H9 (cell line): Measurements from ENCODE around the gene ADI1. TPM values are rescaled to one million over a fixed set of nuclear protein-coding genes. Genes with fewer than 3 reads are reported as not detected.

Experiments used
- DNase-seq: peaks from one replicate; pipeline ENCODE4 v3.0.0-alpha.2; 2017
- H2AFZ ChIP-seq: one replicate; pipeline ENCODE4 v1.6.1; 2013; ENCODE audit warnings: mild to moderate bottlenecking, low read length, control low read depth, moderate library complexity
- H2AK5ac ChIP-seq: 2 replicates; pipeline ENCODE4 v1.6.1; 2013; ENCODE audit warnings: low read length, control low read depth, mixed read lengths; ENCODE audit not compliant: insufficient read length
- H2BK120ac ChIP-seq: one replicate; pipeline ENCODE4 v1.6.1; 2013; ENCODE audit warnings: low read depth, mild to moderate bottlenecking, low read length, control low read depth, inconsistent platforms; ENCODE audit not compliant: poor library complexity, severe bottlenecking
- H2BK12ac ChIP-seq: 2 replicates; pipeline ENCODE4 v1.6.1; 2013; ENCODE audit warnings: low read length, control low read depth, mixed read lengths, low read depth; ENCODE audit not compliant: insufficient read length
- H2BK15ac ChIP-seq: 2 replicates; pipeline ENCODE4 v1.6.1; 2013; ENCODE audit warnings: low read depth, low read length, control low read depth
- H2BK20ac ChIP-seq: one replicate; pipeline ENCODE4 v1.6.1; 2013; ENCODE audit warnings: low read depth, mild to moderate bottlenecking, low read length, control low read depth, inconsistent platforms; ENCODE audit not compliant: poor library complexity, severe bottlenecking
- H2BK5ac ChIP-seq: 2 replicates; pipeline ENCODE4 v1.6.1; 2013; ENCODE audit warnings: low read length, control low read depth, mixed read lengths; ENCODE audit not compliant: insufficient read length
- H3K14ac ChIP-seq: 2 replicates; pipeline ENCODE4 v1.6.1; 2013; ENCODE audit warnings: low read length, control low read depth; ENCODE audit not compliant: insufficient read depth
- H3K18ac ChIP-seq: 2 replicates; pipeline ENCODE4 v1.6.1; 2013; ENCODE audit warnings: low read depth, mild to moderate bottlenecking, mixed read lengths, low read length, control low read depth; ENCODE audit not compliant: insufficient read length
- H3K23ac ChIP-seq: 2 replicates; pipeline ENCODE4 v1.6.1; 2013; ENCODE audit warnings: low read length, control low read depth, mixed read lengths, low read depth; ENCODE audit not compliant: insufficient read length
- H3K23me2 ChIP-seq: 2 replicates; pipeline ENCODE4 v1.6.1; 2013; ENCODE audit warnings: low read depth, mild to moderate bottlenecking, mixed read lengths, low read length, control low read depth; ENCODE audit not compliant: insufficient read length, poor library complexity, severe bottlenecking
- H3K27ac ChIP-seq: 2 replicates; pipeline ENCODE4 v1.5.1; 2013; ENCODE audit warnings: low read length, control low read depth, mixed read lengths, low read depth; ENCODE audit not compliant: insufficient read length
- H3K27me3 ChIP-seq: 2 replicates; pipeline ENCODE4 v1.6.1; 2013; ENCODE audit warnings: low read length, control low read depth, inconsistent platforms; ENCODE audit not compliant: insufficient read depth
- H3K4ac ChIP-seq: 2 replicates; pipeline ENCODE4 v1.6.1; 2013; ENCODE audit warnings: low read depth, mild to moderate bottlenecking, control low read depth, inconsistent platforms, low read length, moderate library complexity
- H3K4me1 ChIP-seq: 2 replicates; pipeline ENCODE4 v1.6.1; 2013; ENCODE audit warnings: low read length, control low read depth, inconsistent platforms; ENCODE audit not compliant: insufficient read depth
- H3K4me2 ChIP-seq: 2 replicates; pipeline ENCODE4 v1.6.1; 2013; ENCODE audit warnings: low read length, control low read depth, mixed read lengths; ENCODE audit not compliant: insufficient read length, insufficient read depth
- H3K56ac ChIP-seq: 2 replicates; pipeline ENCODE4 v1.6.1; 2013; ENCODE audit warnings: low read depth, mild to moderate bottlenecking, mixed read lengths, low read length, control low read depth; ENCODE audit not compliant: insufficient read length
- H3K79me1 ChIP-seq: 2 replicates; pipeline ENCODE4 v1.6.1; 2013; ENCODE audit warnings: low read depth, mild to moderate bottlenecking, moderate library complexity, low read length, control low read depth, inconsistent platforms; ENCODE audit not compliant: insufficient read depth, poor library complexity, severe bottlenecking
- H3K79me2 ChIP-seq: 2 replicates; pipeline ENCODE4 v1.6.1; 2013; ENCODE audit warnings: low read length, control low read depth, inconsistent platforms; ENCODE audit not compliant: insufficient read depth
- H3K9ac ChIP-seq: 2 replicates; pipeline ENCODE4 v1.6.1; 2013; ENCODE audit warnings: low read length, control low read depth, mixed read lengths; ENCODE audit not compliant: insufficient read length; ENCODE audit errors: extremely low read depth
- H3K9me3 ChIP-seq: one replicate; pipeline ENCODE4 v1.6.1; 2013; ENCODE audit warnings: low read depth, low read length, inconsistent platforms; ENCODE audit not compliant: control insufficient read depth
- H3T11ph ChIP-seq: one replicate; pipeline ENCODE4 v1.6.1; 2013; ENCODE audit warnings: mild to moderate bottlenecking, low read length, control low read depth, inconsistent platforms
- H4K20me1 ChIP-seq: one replicate; pipeline ENCODE4 v1.6.1; 2013; ENCODE audit not compliant: control insufficient read depth, insufficient read length, insufficient read depth
- H4K5ac ChIP-seq: 2 replicates; pipeline ENCODE4 v1.6.1; 2013; ENCODE audit warnings: low read depth, mild to moderate bottlenecking, mixed read lengths, low read length, control low read depth; ENCODE audit not compliant: insufficient read length
- H4K8ac ChIP-seq: replicated peaks from 2 replicates; pipeline ENCODE4 v1.6.1; 2013; ENCODE audit warnings: low read length, control low read depth, mixed read lengths, low read depth; ENCODE audit not compliant: insufficient read length
- H4K91ac ChIP-seq: 2 replicates; pipeline ENCODE4 v1.6.1; 2013; ENCODE audit warnings: low read depth, mild to moderate bottlenecking, moderate library complexity, mixed read lengths, low read length, control low read depth; ENCODE audit not compliant: insufficient read length
- H3K27ac Mint-ChIP-seq, 3 experiments: 2 replicates in 2 of 3; 3 replicates in 1 of 3; pipeline ENCODE4 v1.8.0; 2020 to 2021; ENCODE audit warnings: mixed read lengths in 3 of 3, mild to moderate bottlenecking in 1 of 3, moderate library complexity in 1 of 3
- H3K27me3 Mint-ChIP-seq: 2 replicates; pipeline ENCODE4 v1.8.0; 2021; ENCODE audit warnings: low read depth, mild to moderate bottlenecking, moderate library complexity, mixed read lengths
- H3K36me3 Mint-ChIP-seq, 3 experiments: 2 replicates in 2 of 3; 3 replicates in 1 of 3; pipeline ENCODE4 v1.8.0; 2020 to 2021; ENCODE audit warnings: low read depth in 3 of 3, mixed read lengths in 3 of 3; ENCODE audit not compliant: insufficient read depth in 1 of 3
- H3K4me1 Mint-ChIP-seq, 2 experiments: 2 replicates each; pipeline ENCODE4 v1.8.0; 2020; ENCODE audit warnings: mixed read lengths in 2 of 2
- H3K4me3 Mint-ChIP-seq, 2 experiments: 2 replicates in 1 of 2; 3 replicates in 1 of 2; pipeline ENCODE4 v1.8.0; 2020 to 2021; ENCODE audit warnings: mild to moderate bottlenecking in 2 of 2, mixed read lengths in 2 of 2, moderate library complexity in 1 of 2
- H3K9me3 Mint-ChIP-seq, 2 experiments: 2 replicates in 1 of 2; 3 replicates in 1 of 2; pipeline ENCODE4 v1.8.0; 2020; ENCODE audit warnings: mild to moderate bottlenecking in 2 of 2, mixed read lengths in 2 of 2, moderate library complexity in 1 of 2
- CTCF ChIP-seq: fragments of 200-600 bp; sonication (generic); conservative IDR thresholded peaks from 3 replicates; pipeline ENCODE4 v1.8.0; 2021; ENCODE audit warnings: antibody characterized with exemption, mild to moderate bottlenecking
- WGBS: extraction: QIAGEN DNeasy Blood & Tissue Kit; methylation state at CpG from one replicate; pipeline ENCODE4 v1.1.7; 2013; ENCODE audit warnings: missing lambda C conversion rate, low lambda C conversion rate, mixed read lengths; ENCODE audit not compliant: insufficient read length; ENCODE audit errors: extremely low coverage; 5-methylcytosine and 5-hydroxymethylcytosine counted together
- total RNA-seq: library from RNA; stranded (reverse); gene quantifications from 2 replicates; pipeline ENCODE4 v1.2.1, GENCODE V29; 2021

The ADI1 gene
- total RNA-seq, 1 experiment from 2014 or later: 23.4 TPM

GRCh38 chr2:3453190-3453999 lies 65.9 kb downstream of the ADI1 start:
- H3K27ac Mint-ChIP-seq: no peak overlapping the region
- no peaks in the 10 kb centered on the region for H3K79me1 ChIP-seq
- no peak overlapping the region for H3K4me2 ChIP-seq
- TF ChIP-seq CTCF: no peak
- no peak overlapping the region for H2BK12ac ChIP-seq
- H4K5ac ChIP-seq: no peak overlapping the region
- no peak overlapping the region for H2BK5ac ChIP-seq
- H2BK20ac ChIP-seq: no peak overlapping the region
- no peaks in the 10 kb centered on the region for H3K23me2 ChIP-seq
- no peak overlapping the region for H3K56ac ChIP-seq
- no peak overlapping the region for H2AK5ac ChIP-seq
- H3K4ac ChIP-seq: no peak overlapping the region
- H3K14ac ChIP-seq: no peak overlapping the region
- no peak overlapping the region for H2BK15ac ChIP-seq
- H3K27me3 ChIP-seq: no peaks in the 10 kb centered on the region
- no peak overlapping the region for H2AFZ ChIP-seq
- no peak overlapping the region for H4K91ac ChIP-seq
- no peak overlapping the region for H4K8ac ChIP-seq
- no peak overlapping the region for H3T11ph ChIP-seq
- H3K27me3 Mint-ChIP-seq: no peaks in the 10 kb centered on the region; the same call in 1 of the 2 replicates
- no peaks in the 10 kb centered on the region for H3K9me3 Mint-ChIP-seq
- H2BK120ac ChIP-seq: no peak overlapping the region
- WGBS: no CpG with 5 or more reads among the region's 20 CpGs
- peaks cover 13 to 44% (median 33%) of the 10 kb centered on the region in 3 experiments for H3K36me3 Mint-ChIP-seq
- H3K79me2 ChIP-seq: no peaks in the 10 kb centered on the region
- H3K9me3 ChIP-seq: no peaks in the 10 kb centered on the region
- DNase-seq: no peak
- H3K27ac ChIP-seq: no peak overlapping the region
- no peaks in the 10 kb centered on the region for H4K20me1 ChIP-seq
- no peak overlapping the region for H3K18ac ChIP-seq
- H3K4me1 ChIP-seq: no peaks in the 10 kb centered on the region
- H3K9ac ChIP-seq: no peak overlapping the region
- no peak overlapping the region for H3K4me3 Mint-ChIP-seq
- H3K4me1 Mint-ChIP-seq: peaks cover 3 to 4% of the 10 kb centered on the region in 2 experiments; a peak in 2 of 4 replicates
- no peak overlapping the region for H3K23ac ChIP-seq
